ENCODE results near the gene KCNIP4. TPM values are rescaled to one million over a fixed set of nuclear protein-coding genes. Genes with fewer than 3 reads are reported as not detected.

Gene KCNIP4
- total RNA-seq, 1 donor from 2014 or later, result not detected

DNA sequence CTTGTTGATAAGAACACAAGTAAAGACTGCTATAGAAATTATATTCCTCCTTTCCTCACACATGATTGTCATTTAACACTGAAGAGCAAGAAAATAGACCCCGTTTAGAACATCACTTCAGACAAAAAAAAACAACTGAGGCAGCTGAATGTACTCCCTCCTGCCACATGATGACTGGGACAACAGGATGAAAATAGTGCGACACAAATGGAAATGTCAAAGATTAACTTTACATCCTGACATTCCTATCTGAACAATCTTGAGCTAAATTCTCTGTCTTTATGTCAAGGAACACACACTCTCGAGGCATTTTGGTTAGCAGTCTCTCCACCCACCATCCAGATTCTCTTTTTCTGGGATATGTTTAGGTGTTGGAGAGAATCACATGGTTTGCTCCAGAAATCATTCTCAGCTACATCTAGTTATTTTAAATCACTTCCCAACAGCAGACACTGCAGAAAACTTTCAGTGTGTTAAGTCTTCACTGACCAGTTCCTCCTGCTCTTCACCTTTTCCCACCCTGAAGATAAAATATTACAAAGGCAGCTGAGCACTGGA lies 16.3 kb upstream of the KCNIP4 start:
- DNase-seq (ENCODE audit: low spot score), result no peak
- Mint-ChIP-seq H3K36me3 (ENCODE audit: low read depth) (no peaks in the 10 kb centered on the region), H3K27ac (ENCODE audit: unreplicated experiment) (no peak overlapping the region), H3K27me3 (ENCODE audit: low read depth) (peaks cover 20% of the 10 kb centered on the region), H3K4me3 (ENCODE audit: unreplicated experiment) (no peak overlapping the region), H3K9me3 (ENCODE audit: low read depth) (no peaks in the 10 kb centered on the region), H3K4me1 (ENCODE audit: low read depth) (no peaks in the 10 kb centered on the region)
- TF ChIP-seq, protein P1, sequence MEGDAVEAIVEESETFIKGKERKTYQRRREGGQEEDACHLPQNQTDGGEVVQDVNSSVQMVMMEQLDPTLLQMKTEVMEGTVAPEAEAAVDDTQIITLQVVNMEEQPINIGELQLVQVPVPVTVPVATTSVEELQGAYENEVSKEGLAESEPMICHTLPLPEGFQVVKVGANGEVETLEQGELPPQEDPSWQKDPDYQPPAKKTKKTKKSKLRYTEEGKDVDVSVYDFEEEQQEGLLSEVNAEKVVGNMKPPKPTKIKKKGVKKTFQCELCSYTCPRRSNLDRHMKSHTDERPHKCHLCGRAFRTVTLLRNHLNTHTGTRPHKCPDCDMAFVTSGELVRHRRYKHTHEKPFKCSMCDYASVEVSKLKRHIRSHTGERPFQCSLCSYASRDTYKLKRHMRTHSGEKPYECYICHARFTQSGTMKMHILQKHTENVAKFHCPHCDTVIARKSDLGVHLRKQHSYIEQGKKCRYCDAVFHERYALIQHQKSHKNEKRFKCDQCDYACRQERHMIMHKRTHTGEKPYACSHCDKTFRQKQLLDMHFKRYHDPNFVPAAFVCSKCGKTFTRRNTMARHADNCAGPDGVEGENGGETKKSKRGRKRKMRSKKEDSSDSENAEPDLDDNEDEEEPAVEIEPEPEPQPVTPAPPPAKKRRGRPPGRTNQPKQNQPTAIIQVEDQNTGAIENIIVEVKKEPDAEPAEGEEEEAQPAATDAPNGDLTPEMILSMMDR (IDR thresholded peaks at IDR 0.05), result no peak

- H3K27ac Mint-ChIP-seq (ENCODE audit: unreplicated experiment), result no peak overlapping the region
- peaks cover 31% of the 10 kb centered on the region for H3K27me3 Mint-ChIP-seq (ENCODE audit: low read depth)
- no peak for DNase-seq (ENCODE audit: low spot score)
- no peaks in the 10 kb centered on the region for H3K9me3 Mint-ChIP-seq (ENCODE audit: low read depth)
- H3K4me3 Mint-ChIP-seq (ENCODE audit: unreplicated experiment), result no peak overlapping the region
- no peaks in the 10 kb centered on the region for H3K36me3 Mint-ChIP-seq (ENCODE audit: low read depth)
- TF ChIP-seq, protein P1 (IDR thresholded peaks at IDR 0.05), result no peak
- H3K4me1 Mint-ChIP-seq (ENCODE audit: low read depth), result no peaks in the 10 kb centered on the region
These were observed 14.1 kb upstream of the KCNIP4 start for GRCh38 chr4:21962691-21963090.

- no peak for DNase-seq (ENCODE audit: low spot score)
- no peaks in the 10 kb centered on the region for H3K4me1 Mint-ChIP-seq (ENCODE audit: low read depth)
- H3K4me3 Mint-ChIP-seq (ENCODE audit: unreplicated experiment), result no peak overlapping the region
- peaks cover 36% of the 10 kb centered on the region for H3K27me3 Mint-ChIP-seq (ENCODE audit: low read depth)
- no peaks in the 10 kb centered on the region for H3K36me3 Mint-ChIP-seq (ENCODE audit: low read depth)
- H3K9me3 Mint-ChIP-seq (ENCODE audit: low read depth), result no peaks in the 10 kb centered on the region
- TF ChIP-seq, protein P1 (IDR thresholded peaks at IDR 0.05), result no peak
- no peak overlapping the region for H3K27ac Mint-ChIP-seq (ENCODE audit: unreplicated experiment)
These were observed 12.2 kb upstream of the KCNIP4 start for GRCh38 chr4:21960793-21961192.

GRCh38 chr4:21954916-21955315 lies 6.3 kb upstream of the KCNIP4 start:
- Mint-ChIP-seq H3K4me1 (ENCODE audit: low read depth) (no peaks in the 10 kb centered on the region), H3K27me3 (ENCODE audit: low read depth) (peaks cover 43% of the 10 kb centered on the region), H3K9me3 (ENCODE audit: low read depth) (no peaks in the 10 kb centered on the region), H3K27ac (ENCODE audit: unreplicated experiment) (no peak overlapping the region), H3K36me3 (ENCODE audit: low read depth) (peaks cover 2% of the 10 kb centered on the region), H3K4me3 (ENCODE audit: unreplicated experiment) (no peak overlapping the region)
- DNase-seq (ENCODE audit: low spot score), result no peak
- TF ChIP-seq, protein P1 (IDR thresholded peaks at IDR 0.05), result no peak

DNA sequence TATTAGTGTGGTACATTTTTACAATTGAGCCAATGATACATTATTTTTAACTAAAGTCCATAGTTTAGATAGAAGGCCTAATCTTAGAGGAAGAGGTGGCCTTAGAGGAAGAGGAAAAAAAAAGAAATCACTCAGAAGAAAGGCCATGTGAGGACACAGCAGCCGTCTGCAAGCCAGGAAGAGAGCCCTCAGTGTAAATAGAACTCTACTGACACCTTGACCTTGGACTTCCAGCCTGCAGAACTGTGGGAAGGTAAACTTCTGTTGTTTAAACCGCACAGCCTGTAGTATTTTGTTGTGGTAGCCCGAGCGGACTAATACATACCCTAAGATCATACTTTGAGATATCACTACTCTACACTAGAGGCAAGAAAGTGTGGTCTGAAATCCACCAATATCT lies 5.1 kb upstream of the KCNIP4 start:
- Mint-ChIP-seq H3K36me3 (ENCODE audit: low read depth) (peaks cover 2% of the 10 kb centered on the region), H3K27me3 (ENCODE audit: low read depth) (peaks cover 47% of the 10 kb centered on the region), H3K27ac (ENCODE audit: unreplicated experiment) (no peak overlapping the region), H3K4me3 (ENCODE audit: unreplicated experiment) (no peak overlapping the region), H3K4me1 (ENCODE audit: low read depth) (no peaks in the 10 kb centered on the region), H3K9me3 (ENCODE audit: low read depth) (no peaks in the 10 kb centered on the region)
- TF ChIP-seq, protein P1 (IDR thresholded peaks at IDR 0.05), result no peak
- DNase-seq (ENCODE audit: low spot score), result no peak
